HG03135 (cell line): Measurements from ENCODE around the gene MACROD2.

Experiments used
- ATAC-seq: cut with Tn5 transposase; IDR thresholded peaks from one replicate; pipeline ENCODE4 v1.9.1; 2021; ENCODE audit warnings: mild to moderate bottlenecking, moderate library complexity; ENCODE audit not compliant: unreplicated experiment

The MACROD2 gene

GRCh38 chr20:15227102-15227501 lies 1231.8 kb downstream of the MACROD2 start:
- ATAC-seq: no peak

- no peak for ATAC-seq
These were observed 1236.9 kb downstream of the MACROD2 start for GRCh38 chr20:15232243-15232642.

- no peak for ATAC-seq
These were observed 1240.3 kb downstream of the MACROD2 start for GRCh38 chr20:15235471-15236198.

- ATAC-seq: no peak
These were observed 1241.5 kb downstream of the MACROD2 start for GRCh38 chr20:15236812-15237211.

- no peak for ATAC-seq
These were observed 1244.4 kb downstream of the MACROD2 start for GRCh38 chr20:15239542-15240206.

GRCh38 chr20:15240801-15241200 lies 1245.5 kb downstream of the MACROD2 start:
- no peak for ATAC-seq

- no peak for ATAC-seq
These were observed 1246.4 kb downstream of the MACROD2 start for GRCh38 chr20:15241681-15242080.

- no peak for ATAC-seq
These were observed 1247.5 kb downstream of the MACROD2 start for GRCh38 chr20:15242773-15243172.

- no peak for ATAC-seq
These were observed 1250.6 kb downstream of the MACROD2 start for GRCh38 chr20:15245896-15246295.

- peak; percentile 65 for ATAC-seq
These were observed 1253.5 kb downstream of the MACROD2 start for GRCh38 chr20:15248618-15249395.

- ATAC-seq: no peak
These were observed 1255.9 kb downstream of the MACROD2 start for GRCh38 chr20:15251171-15251570.

- no peak for ATAC-seq
These were observed 1257.0 kb downstream of the MACROD2 start for GRCh38 chr20:15252304-15252703.

GRCh38 chr20:15253431-15253830 lies 1258.1 kb downstream of the MACROD2 start:
- no peak for ATAC-seq

- ATAC-seq: no peak
These were observed 1261.6 kb downstream of the MACROD2 start for GRCh38 chr20:15256676-15257568.

- no peak for ATAC-seq
These were observed 1262.2 kb downstream of the MACROD2 start for GRCh38 chr20:15257569-15257870.

GRCh38 chr20:15265581-15266309 lies 1270.4 kb downstream of the MACROD2 start:
- ATAC-seq: no peak

- no peak for ATAC-seq
These were observed 1272.6 kb downstream of the MACROD2 start for GRCh38 chr20:15267935-15268334.

- no peak for ATAC-seq
These were observed 1282.7 kb downstream of the MACROD2 start for GRCh38 chr20:15278041-15278440.

- no peak for ATAC-seq
These were observed 1292.0 kb downstream of the MACROD2 start for GRCh38 chr20:15287329-15287728.

- no peak for ATAC-seq
These were observed 1292.8 kb downstream of the MACROD2 start for GRCh38 chr20:15288106-15288505.
